H1 (cell line): ENCODE data around the gene TP53I11. TPM values are rescaled to one million over a fixed set of nuclear protein-coding genes. Genes with fewer than 3 reads are reported as not detected.
A peak's percentile ranks its signal among the peaks of the same experiment; 100 is the strongest.

Experiments
- CTCF ChIA-PET: fragments of 300-600 bp; sonication (Branson Sonifier 250); formaldehyde crosslinking; loops from one replicate; lab custom pipeline; 2021; ENCODE audit not compliant: partially characterized antibody; lab: Charles Lee
- POLR2A ChIA-PET: fragments of 300-600 bp; sonication (Branson Sonifier 250); formaldehyde crosslinking; loops from one replicate; lab custom pipeline; 2021; ENCODE audit warnings: inconsistent platforms; ENCODE audit not compliant: partially characterized antibody; lab: Charles Lee
- DNase-seq, 2 experiments: peaks; one replicate each; pipeline versions ENCODE4 v3.0.0 to v3.0.0-alpha.2; 2010 to 2022; ENCODE audit warnings: low spot score in 2 of 2, low read depth in 1 of 2, mixed read lengths in 1 of 2
- FAIRE-seq: peaks from 2 replicates; lab custom pipeline; 2011; peaks lifted over from hg19 to GRCh38; lab: Jason Lieb, UNC
- H2AFZ ChIP-seq: 2 replicates; pipeline ENCODE4 v1.8.1; 2012; ENCODE audit warnings: low read length, inconsistent platforms
- H2AK5ac ChIP-seq: 2 replicates; pipeline ENCODE4 v1.6.1; 2013; ENCODE audit warnings: low read depth, low read length
- H2BK120ac ChIP-seq: replicated peaks from 2 replicates; pipeline ENCODE3; 2013; ENCODE audit warnings: low read depth, low read length, inconsistent platforms
- H2BK12ac ChIP-seq: 2 replicates; pipeline ENCODE4 v1.6.1; 2013; ENCODE audit warnings: low read depth, low read length
- H2BK15ac ChIP-seq: 2 replicates; pipeline ENCODE4 v1.6.1; 2013; ENCODE audit warnings: low read length
- H2BK20ac ChIP-seq: 2 replicates; pipeline ENCODE4 v1.6.1; 2013; ENCODE audit warnings: low read length
- H2BK5ac ChIP-seq: 2 replicates; pipeline ENCODE4 v1.6.1; 2013; ENCODE audit warnings: low read depth, low read length
- H3K14ac ChIP-seq: 2 replicates; pipeline ENCODE4 v1.6.1; 2013; ENCODE audit warnings: inconsistent platforms; ENCODE audit not compliant: insufficient read length
- H3K18ac ChIP-seq: 2 replicates; pipeline ENCODE4 v1.6.1; 2013; ENCODE audit warnings: low read length; ENCODE audit errors: extremely low read depth
- H3K23ac ChIP-seq: 2 replicates; pipeline ENCODE4 v1.6.1; 2013; ENCODE audit warnings: inconsistent platforms; ENCODE audit not compliant: insufficient read length
- H3K23me2 ChIP-seq: 2 replicates; pipeline ENCODE4 v1.6.1; 2013; ENCODE audit warnings: low read depth, low read length
- H3K27ac ChIP-seq: 2 replicates; pipeline ENCODE4 v1.6.1; 2011; ENCODE audit warnings: low read depth, low read length, inconsistent platforms
- H3K27me3 ChIP-seq, 4 experiments: replicated peaks in 1 of 4; 1 replicate in 1 of 4; 2 replicates in 3 of 4; pipeline versions ENCODE4 v1.6.1 to v1.8.1; 2011 to 2013; ENCODE audit warnings: low read length in 3 of 4, mild to moderate bottlenecking in 3 of 4, inconsistent platforms in 2 of 4, mixed read lengths in 2 of 4, moderate library complexity in 1 of 4; ENCODE audit not compliant: control insufficient read depth in 3 of 4, insufficient read depth in 3 of 4; ENCODE audit errors: extremely low read depth in 1 of 4
- H3K36me3 ChIP-seq, 4 experiments: 2 replicates each; pipeline versions ENCODE4 v1.6.1 to v1.8.1; 2011 to 2013; ENCODE audit warnings: mild to moderate bottlenecking in 4 of 4, low read length in 3 of 4, moderate library complexity in 2 of 4, control low read depth in 1 of 4, inconsistent platforms in 1 of 4; ENCODE audit not compliant: insufficient read depth in 4 of 4, control insufficient read depth in 2 of 4
- H3K4ac ChIP-seq: replicated peaks from 2 replicates; pipeline ENCODE3; 2013; ENCODE audit warnings: low read length, low read depth, mixed read lengths, inconsistent platforms; ENCODE audit not compliant: insufficient read length
- H3K4me1 ChIP-seq, 4 experiments: replicated peaks in 1 of 4; 1 replicate in 1 of 4; 2 replicates in 3 of 4; pipeline versions ENCODE4 v1.6.1 to v1.8.1; 2011 to 2013; ENCODE audit warnings: low read length in 3 of 4, inconsistent platforms in 2 of 4, mixed read lengths in 1 of 4; ENCODE audit not compliant: insufficient read depth in 4 of 4, control insufficient read depth in 3 of 4
- H3K4me2 ChIP-seq, 2 experiments: 2 replicates each; pipeline versions ENCODE4 v1.6.1 to v1.8.1; 2011 to 2013; ENCODE audit warnings: low read depth in 2 of 2, low read length in 2 of 2, control low read depth in 1 of 2, inconsistent platforms in 1 of 2, mild to moderate bottlenecking in 1 of 2; ENCODE audit not compliant: insufficient read depth in 1 of 2
- H3K4me3 ChIP-seq, 4 experiments: fragments of 200-600, 300-600 bp in 1 of 4; sonication (generic), shearing (Covaris generic), sonication (Bioruptor Twin) in 1 of 4; 2 replicates each; pipeline versions ENCODE4 v1.5.1 to v1.8.1; 2011 to 2016; ENCODE audit warnings: low read length in 4 of 4, low read depth in 3 of 4, control low read depth in 2 of 4, inconsistent platforms in 2 of 4, mild to moderate bottlenecking in 2 of 4, mixed read lengths in 1 of 4, moderate library complexity in 1 of 4; ENCODE audit not compliant: insufficient read depth in 2 of 4; ENCODE audit errors: extremely low read depth in 1 of 4
- H3K56ac ChIP-seq: replicated peaks from 2 replicates; pipeline ENCODE3; 2013; ENCODE audit warnings: low read depth, mild to moderate bottlenecking, mixed read lengths, low read length, inconsistent platforms; ENCODE audit not compliant: insufficient read length
- H3K79me1 ChIP-seq: 2 replicates; pipeline ENCODE4 v1.6.1; 2013; ENCODE audit warnings: low read depth, low read length, control low read depth
- H3K79me2 ChIP-seq, 2 experiments: 2 replicates each; pipeline versions ENCODE4 v1.6.1 to v1.8.1; 2012 to 2013; ENCODE audit warnings: low read length in 2 of 2, mild to moderate bottlenecking in 2 of 2, inconsistent platforms in 1 of 2; ENCODE audit not compliant: insufficient read depth in 2 of 2, control insufficient read depth in 1 of 2
- H3K9ac ChIP-seq, 4 experiments: replicated peaks in 1 of 4; 1 replicate in 1 of 4; 2 replicates in 3 of 4; pipeline versions ENCODE4 v1.6.1 to v1.8.1; 2011 to 2013; ENCODE audit warnings: low read depth in 3 of 4, low read length in 3 of 4, control low read depth in 2 of 4, mild to moderate bottlenecking in 2 of 4, moderate library complexity in 2 of 4, inconsistent platforms in 1 of 4; ENCODE audit errors: extremely low read depth in 1 of 4
- H3K9me3 ChIP-seq, 2 experiments: 2 replicates each; pipeline versions ENCODE4 v1.6.1 to v1.8.1; 2012 to 2013; ENCODE audit warnings: mild to moderate bottlenecking in 2 of 2, moderate library complexity in 2 of 2, control low read depth in 1 of 2, inconsistent platforms in 1 of 2, low read depth in 1 of 2, low read length in 1 of 2, mixed read lengths in 1 of 2; ENCODE audit not compliant: insufficient read depth in 2 of 2
- H4K20me1 ChIP-seq, 2 experiments: replicated peaks in 1 of 2; 2 replicates each; pipeline versions ENCODE3 to v1.8.1; 2011 to 2013; ENCODE audit warnings: inconsistent platforms in 2 of 2, low read length in 2 of 2, mild to moderate bottlenecking in 1 of 2; ENCODE audit not compliant: insufficient read depth in 2 of 2, control insufficient read depth in 1 of 2
- H4K5ac ChIP-seq: 2 replicates; pipeline ENCODE4 v1.6.1; 2013; ENCODE audit warnings: low read length, low read depth, mixed read lengths, inconsistent platforms; ENCODE audit not compliant: insufficient read length
- H4K8ac ChIP-seq: 2 replicates; pipeline ENCODE4 v1.8.0; 2013; ENCODE audit warnings: mild to moderate bottlenecking, moderate library complexity, low read length, inconsistent platforms; ENCODE audit not compliant: insufficient read depth; ENCODE audit errors: extremely low read depth
- H4K91ac ChIP-seq: replicated peaks from 2 replicates; pipeline ENCODE3; 2013; ENCODE audit warnings: low read length, mixed read lengths, inconsistent platforms; ENCODE audit not compliant: insufficient read length
- CBX8 ChIP-seq: fragments of 300-800, 300-1000 bp; sonication (generic); IDR thresholded peaks from 2 replicates; pipeline ENCODE4 v1.7.1; 2016; ENCODE audit warnings: low read depth, low read length, borderline replicate concordance
- CREB1 ChIP-seq: IDR thresholded peaks from 2 replicates; pipeline ENCODE4 v1.6.1; 2012; ENCODE audit warnings: inconsistent platforms
- GTF2F1 ChIP-seq: IDR thresholded peaks from 2 replicates; pipeline ENCODE4 v1.6.1; 2012; ENCODE audit warnings: low read depth, low read length, improper control_type of control experiment, borderline replicate concordance
- HDAC2 ChIP-seq, 2 experiments: fragments of 300-600 bp in 1 of 2; sonication (generic) in 1 of 2; IDR thresholded peaks; 2 replicates each; pipeline ENCODE4 v1.6.1; 2011 to 2012; ENCODE audit warnings: low read depth in 2 of 2, low read length in 2 of 2, mild to moderate bottlenecking in 2 of 2, moderate library complexity in 2 of 2, borderline replicate concordance in 1 of 2, inconsistent platforms in 1 of 2
- JUND ChIP-seq: IDR thresholded peaks from 2 replicates; pipeline ENCODE4 v1.6.1; 2011; ENCODE audit warnings: mild to moderate bottlenecking, improper control_type of control experiment, low read length
- PHF8 ChIP-seq: fragments of 200-600 bp; sonication (generic); conservative IDR thresholded peaks from 2 replicates; pipeline ENCODE4 v1.7.1; 2012; ENCODE audit warnings: low read depth, mild to moderate bottlenecking, inconsistent platforms, low read length, moderate library complexity
- RAD21 ChIP-seq, 2 experiments: IDR thresholded peaks in 1 of 2; conservative IDR thresholded peaks in 1 of 2; 2 replicates each; pipeline ENCODE4 v1.6.1; 2011; ENCODE audit warnings: low read depth in 2 of 2, low read length in 2 of 2, improper control_type of control experiment in 1 of 2, inconsistent platforms in 1 of 2, mild to moderate bottlenecking in 1 of 2, moderate library complexity in 1 of 2
- RBBP5 ChIP-seq: IDR thresholded peaks from 2 replicates; pipeline ENCODE4 v1.7.1; 2012; ENCODE audit warnings: low read depth, mild to moderate bottlenecking, inconsistent platforms, low read length, moderate library complexity, borderline replicate concordance
- SIRT6 ChIP-seq: IDR thresholded peaks from one replicate; pipeline ENCODE4 v1.7.1; 2012; ENCODE audit warnings: low read length, inconsistent platforms
- SP1 ChIP-seq: IDR thresholded peaks from 2 replicates; pipeline ENCODE4 v1.6.1; 2011; ENCODE audit warnings: low read depth, low read length
- TAF1 ChIP-seq: IDR thresholded peaks from 2 replicates; pipeline ENCODE4 v1.6.1; 2011; ENCODE audit warnings: mild to moderate bottlenecking, low read depth, low read length
- WGBS, 2 experiments: shearing (Covaris generic) in 1 of 2; methylation state at CpG; one replicate each; pipeline versions ENCODE4 v1.1.6 to v1.1.7; 2013 to 2015; ENCODE audit warnings: low lambda C conversion rate in 2 of 2, mixed read lengths in 2 of 2, inconsistent platforms in 1 of 2, low coverage in 1 of 2, missing lambda C conversion rate in 1 of 2; ENCODE audit not compliant: insufficient replicate concordance in 2 of 2, insufficient coverage in 1 of 2, insufficient read length in 1 of 2; ENCODE audit errors: extremely low coverage in 1 of 2, missing lambda C conversion rate in 1 of 2; 5-methylcytosine and 5-hydroxymethylcytosine counted together
- polyA plus RNA-seq, 7 experiments: library from polyadenylated mRNA; depleted of rRNA in 3 of 7; stranded (reverse) in 5 of 7; unstranded in 2 of 7; fragments of >200 nt in 5 of 7; fragments of 200-250 nt in 2 of 7; gene quantifications; 1 replicate in 5 of 7; 2 replicates in 1 of 7; 4 replicates in 1 of 7; pipeline versions ENCODE4 v1.2.1 to v1.2.3, GENCODE V29; 2011 to 2013; ENCODE audit warnings: missing spikeins in 2 of 7, mixed read lengths in 2 of 7
- total RNA-seq: library from RNA; stranded (reverse); fragmentation: NEBNext Ultra II Directional; extraction: Animal tissue kit (Norgen Biotek cat#: 25700); gene quantifications from 2 replicates; pipeline ENCODE4 v1.2.1, GENCODE V29; 2021
- TF ChIP-seq, protein P1 (sequence below): IDR thresholded peaks from 2 replicates; pipeline ENCODE4 v1.6.1; 2011; ENCODE audit warnings: low read depth, mild to moderate bottlenecking, low read length; ENCODE audit not compliant: insufficient read depth
- TF ChIP-seq, protein P2 (sequence below): IDR thresholded peaks from 2 replicates; pipeline ENCODE4 v1.6.1; 2012; ENCODE audit warnings: inconsistent platforms

The TP53I11 gene
- total and polyA plus RNA-seq, 2 of the 8 experiments (the other 6 are each of a cell fraction or from before 2014, with no cell fraction given): 34.0 to 46.3 TPM

DNA sequence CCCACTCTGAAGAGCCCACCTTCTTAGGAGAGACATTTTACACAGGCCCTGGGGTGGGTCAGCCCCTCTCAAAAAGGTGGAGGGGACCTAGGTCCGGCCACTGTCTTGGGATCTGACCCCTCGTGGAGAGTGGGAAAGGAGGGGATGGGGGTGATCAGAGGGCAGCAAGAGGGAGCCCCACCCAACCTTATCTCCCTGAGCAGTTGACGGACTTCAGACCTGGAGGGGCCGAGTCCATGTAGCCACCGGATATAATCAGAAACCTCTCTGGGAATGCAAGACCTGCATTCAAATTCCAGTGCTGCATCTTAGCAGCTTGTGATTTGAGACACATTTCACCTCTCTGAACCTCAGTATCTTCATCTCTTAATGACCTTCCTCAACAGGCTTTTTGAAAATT is 44.0 kb downstream of the TP53I11 start:
- POLR2A ChIA-PET: interaction anchor here (1.6 kb wide), 1 partner anchor 83 kb away, joined by 3 read pairs; no protein-coding TSS in a partner anchor
- Histone ChIP-seq H2AFZ (no peak overlapping the region), H4K20me1 (no peaks in the 10 kb centered on the region)
- TF ChIP-seq, protein P1, sequence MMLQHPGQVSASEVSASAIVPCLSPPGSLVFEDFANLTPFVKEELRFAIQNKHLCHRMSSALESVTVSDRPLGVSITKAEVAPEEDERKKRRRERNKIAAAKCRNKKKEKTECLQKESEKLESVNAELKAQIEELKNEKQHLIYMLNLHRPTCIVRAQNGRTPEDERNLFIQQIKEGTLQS: no peak
- TF ChIP-seq JUND (no peak), RAD21 (IDR thresholded peaks at IDR 0.05 in 1 of 2, conservative IDR thresholded peaks at IDR 0.05 in 1 of 2; ENCODE audit: low read depth in 2 of 2, low read length in 2 of 2) (no peak), CBX8 (no peak), TAF1 (no peak), PHF8 (no peak), SP1 (no peak), SIRT6 (no peak), GTF2F1 (no peak), RBBP5 (no peak), HDAC2 (IDR thresholded peaks at IDR 0.05; ENCODE audit: borderline replicate concordance in 1 of 2, low read depth in 2 of 2, low read length in 2 of 2) (no peak), CREB1 (no peak)
- TF ChIP-seq, protein P2, sequence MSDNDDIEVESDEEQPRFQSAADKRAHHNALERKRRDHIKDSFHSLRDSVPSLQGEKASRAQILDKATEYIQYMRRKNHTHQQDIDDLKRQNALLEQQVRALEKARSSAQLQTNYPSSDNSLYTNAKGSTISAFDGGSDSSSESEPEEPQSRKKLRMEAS: no peak

More for the DNA sequence above, 44.0 kb downstream of the TP53I11 start:
- FAIRE-seq (no peak), DNase-seq (no peak)
- Histone ChIP-seq H4K8ac (no peak overlapping the region), H3K27ac (no peak overlapping the region), H3K56ac (no peak overlapping the region), H2BK120ac (no peak overlapping the region), H3K23me2 (no peaks in the 10 kb centered on the region), H4K5ac (no peak overlapping the region), H3K18ac (no peak overlapping the region), H3K4ac (no peak overlapping the region), H2BK5ac (no peak overlapping the region), H2BK12ac (no peak overlapping the region; the same call in 1 of the 2 replicates), H3K9me3 (no peaks in the 10 kb centered on the region), H3K79me2 (no peaks in the 10 kb centered on the region), H3K4me1 (peaks cover 2 to 20% (median 11%) of the 10 kb centered on the region in 4 experiments), H2BK20ac (no peak overlapping the region), H3K27me3 (peaks cover 0 to 3% (median 0%) of the 10 kb centered on the region in 4 experiments; a peak in 2 of 7 replicates), H2AK5ac (peak overlapping the region; percentile 29; the same call in 1 of the 2 replicates), H3K4me3 (no peak overlapping the region), H3K79me1 (no peaks in the 10 kb centered on the region), H3K14ac (no peak overlapping the region), H3K23ac (no peak overlapping the region), H3K9ac (no peak overlapping the region), H4K91ac (no peak overlapping the region), H3K4me2 (no peak overlapping the region), H3K36me3 (no peaks in the 10 kb centered on the region; a peak in 1 of 8 replicates), H2BK15ac (no peak overlapping the region)
- CTCF ChIA-PET: interaction anchor here (0.6 to 2.8 kb wide), 7 partner anchors 13 to 285 kb away, joined by 3 to 13 read pairs (median 3); no protein-coding TSS in a partner anchor
- 65% methylated on average over 5 of the region's 5 CpGs; no CpG with 5 or more reads in 1 of the 2 experiments for WGBS, 2 experiments
